HG02970 (cell line): ENCODE results near the gene SRPK2.

Source experiments
- ATAC-seq: cut with Tn5 transposase; IDR thresholded peaks from one replicate; pipeline ENCODE4 v1.9.1; 2021; ENCODE audit warnings: mild to moderate bottlenecking, moderate library complexity, moderate number of reproducible peaks; ENCODE audit not compliant: unreplicated experiment, low FRiP score

Gene SRPK2

GRCh38 chr7:105112440-105113418 lies 276.0 kb downstream of the SRPK2 start:
- no peak for ATAC-seq

- ATAC-seq, result no peak
Measured at GRCh38 chr7:105107458-105107857, 281.3 kb downstream of the SRPK2 start.

DNA sequence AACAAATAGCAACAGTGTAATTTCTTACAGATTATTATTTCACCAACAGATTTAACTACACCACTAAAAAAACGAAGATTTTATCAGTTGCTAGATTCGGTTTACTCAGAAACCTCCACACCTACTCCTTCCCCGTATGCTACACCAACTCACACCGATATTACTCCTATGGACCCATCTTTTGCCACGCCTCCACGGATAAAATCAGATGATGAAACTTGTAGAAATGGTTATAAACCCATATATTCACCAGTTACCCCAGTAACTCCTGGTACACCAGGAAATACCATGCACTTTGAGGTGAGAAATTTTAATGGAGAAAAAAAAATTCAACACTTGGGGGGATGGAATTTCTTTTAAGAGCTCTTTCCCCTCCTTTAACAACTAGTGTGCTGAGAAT lies 282.2 kb downstream of the SRPK2 start:
- no peak for ATAC-seq

DNA sequence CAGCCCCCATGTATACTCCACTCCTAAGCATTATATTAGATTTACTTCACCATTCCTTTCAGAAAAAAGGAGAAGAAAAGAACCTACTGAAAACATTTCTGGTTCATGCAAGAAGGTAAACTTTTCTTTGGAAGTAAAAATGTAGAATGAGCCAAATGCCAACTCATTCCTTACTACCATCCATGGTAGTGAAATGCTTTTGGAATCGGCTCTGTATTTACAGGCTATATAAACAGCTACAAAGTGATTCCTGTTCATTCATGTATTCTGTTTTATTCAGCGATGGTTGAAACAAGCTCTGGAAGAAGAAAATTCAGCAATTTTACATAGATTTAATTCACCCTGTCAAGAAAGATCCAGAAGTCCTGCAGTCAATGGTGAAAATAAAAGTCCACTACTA lies 283.1 kb downstream of the SRPK2 start:
- ATAC-seq, result no peak

GRCh38 chr7:105102557-105103352 lies 286.0 kb downstream of the SRPK2 start:
- ATAC-seq, result no peak

GRCh38 chr7:105101864-105102263 lies 286.9 kb downstream of the SRPK2 start:
- ATAC-seq, result no peak

DNA sequence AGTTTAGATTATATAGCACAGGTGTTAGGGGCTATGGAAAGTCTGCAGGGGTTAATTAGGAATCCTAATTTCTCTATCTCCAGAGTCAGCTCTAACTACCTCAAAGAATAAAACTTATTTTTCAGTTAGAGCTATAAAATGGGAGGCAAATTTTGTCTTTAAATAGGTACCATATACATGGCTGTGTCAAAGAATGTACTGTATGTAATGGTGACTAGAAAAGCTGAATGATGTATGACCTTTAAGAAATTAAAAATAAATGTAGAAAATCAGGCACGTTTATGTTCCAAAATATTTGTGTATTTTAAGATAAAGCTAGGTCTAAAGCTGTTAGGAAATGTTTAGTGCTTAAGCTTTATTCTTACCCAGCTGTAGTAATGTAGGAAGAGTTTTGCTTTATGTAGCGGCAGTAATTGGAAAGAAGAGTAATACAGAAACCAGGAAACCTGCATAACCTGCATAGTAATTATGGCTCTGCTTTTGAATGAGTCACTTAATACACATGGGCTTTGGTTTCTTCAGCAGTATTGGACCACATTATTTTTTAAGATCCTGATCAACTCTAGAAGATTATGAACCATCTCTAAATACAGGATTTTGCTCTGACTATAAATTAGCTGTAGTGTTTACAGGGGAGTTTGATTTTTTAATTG lies 289.7 kb downstream of the SRPK2 start:
- no peak for ATAC-seq

DNA sequence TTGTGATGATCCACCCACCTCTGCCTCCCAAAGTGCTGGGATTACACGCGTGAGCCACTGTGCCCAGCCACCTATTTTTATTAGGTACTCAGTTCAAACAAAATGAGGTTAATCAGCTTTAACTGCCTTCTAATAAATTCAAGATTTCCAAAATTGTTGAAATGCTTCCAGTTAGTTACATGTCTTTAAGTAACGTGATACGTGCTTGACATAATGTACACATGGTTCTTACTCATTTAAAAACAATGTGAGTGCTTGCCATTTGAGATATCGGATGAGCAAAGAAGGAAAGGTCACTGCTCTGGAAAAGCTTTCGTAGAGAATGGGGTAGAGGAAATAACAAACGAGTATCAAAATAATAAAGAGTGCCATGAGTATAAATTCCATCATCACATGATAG lies 291.1 kb downstream of the SRPK2 start:
- no peak for ATAC-seq

DNA sequence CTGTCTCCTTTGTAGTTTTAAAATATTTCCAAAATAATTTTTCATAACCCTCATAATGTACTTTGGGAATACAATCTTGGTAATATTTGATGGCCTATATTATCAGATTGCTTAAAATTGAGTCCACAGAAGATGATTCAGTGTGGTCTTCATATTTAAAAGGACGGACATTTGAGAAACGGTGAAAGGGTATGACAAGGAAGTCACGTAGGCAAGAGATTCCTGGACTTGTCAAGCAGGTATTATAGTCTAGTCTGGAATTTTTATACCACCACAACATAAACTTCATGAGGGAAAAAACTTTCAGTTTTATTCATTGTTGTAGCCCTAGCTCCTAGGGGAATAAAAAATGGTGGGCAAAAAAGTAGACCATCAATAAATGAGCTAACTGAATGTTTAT lies 292.4 kb downstream of the SRPK2 start:
- ATAC-seq, result no peak

- no peak for ATAC-seq
Measured at GRCh38 chr7:105094966-105095365, 293.8 kb downstream of the SRPK2 start.

- no peak for ATAC-seq
Measured at GRCh38 chr7:105088456-105088855, 300.3 kb downstream of the SRPK2 start.

GRCh38 chr7:105087981-105088380 lies 300.7 kb downstream of the SRPK2 start:
- no peak for ATAC-seq

- no peak for ATAC-seq
Measured at GRCh38 chr7:105086850-105087249, 301.9 kb downstream of the SRPK2 start.

DNA sequence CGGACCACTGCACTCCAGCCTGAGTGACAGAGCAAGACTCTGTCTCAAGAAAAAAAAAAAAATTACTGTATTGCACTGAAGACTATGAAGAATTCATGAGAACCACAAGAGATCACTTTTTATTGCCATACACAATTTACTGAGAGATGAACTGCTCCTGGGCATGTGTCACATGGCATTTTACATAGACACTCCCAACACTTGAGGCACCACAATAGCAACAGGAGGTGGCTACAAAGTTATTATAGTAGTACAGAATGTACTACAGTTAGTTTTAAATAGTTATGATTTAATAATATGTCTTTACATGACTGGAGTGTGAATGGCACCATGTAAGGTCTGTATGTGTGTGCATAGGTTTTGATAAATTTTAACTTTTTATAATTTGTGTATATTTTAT lies 304.1 kb downstream of the SRPK2 start:
- ATAC-seq, result no peak

DNA sequence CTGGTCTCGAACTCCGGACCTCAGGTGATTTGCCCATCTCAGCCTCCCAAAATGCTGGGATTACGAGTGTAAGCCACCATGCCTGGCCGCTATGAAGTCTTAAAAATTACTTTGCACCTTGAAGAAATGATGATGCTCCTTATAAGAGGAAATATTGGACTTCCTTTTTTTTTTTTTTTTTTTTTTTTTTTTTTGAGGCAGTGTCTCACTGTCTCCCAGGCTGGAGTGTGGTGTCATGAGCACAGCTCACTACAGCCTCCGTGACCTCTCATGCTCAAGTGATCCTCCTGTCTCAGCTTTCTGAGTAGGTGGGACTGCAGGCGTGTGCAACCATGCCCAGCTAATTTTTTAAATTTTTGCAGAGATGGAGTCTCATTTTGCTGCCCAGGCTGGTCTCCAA lies 309.4 kb downstream of the SRPK2 start:
- ATAC-seq, result no peak

DNA sequence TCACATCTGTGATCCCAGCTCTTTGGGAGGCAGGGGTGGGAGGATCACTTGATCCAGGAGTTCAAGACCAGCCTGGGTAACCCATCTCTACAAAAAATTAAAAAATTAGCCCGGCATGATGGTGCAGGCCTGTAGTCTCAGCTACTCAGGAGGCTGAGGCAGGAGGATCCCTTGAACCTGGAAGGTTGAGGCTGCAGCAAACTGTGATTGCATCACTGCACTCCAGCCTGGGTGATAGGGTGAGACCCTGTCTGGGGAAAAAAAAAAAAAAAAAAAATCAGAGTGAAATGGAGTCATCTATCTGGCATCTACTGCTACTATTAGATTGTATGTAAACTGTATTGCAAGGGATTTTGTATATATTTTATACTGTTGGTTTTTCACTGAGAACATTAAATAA lies 315.6 kb downstream of the SRPK2 start:
- no peak for ATAC-seq

DNA sequence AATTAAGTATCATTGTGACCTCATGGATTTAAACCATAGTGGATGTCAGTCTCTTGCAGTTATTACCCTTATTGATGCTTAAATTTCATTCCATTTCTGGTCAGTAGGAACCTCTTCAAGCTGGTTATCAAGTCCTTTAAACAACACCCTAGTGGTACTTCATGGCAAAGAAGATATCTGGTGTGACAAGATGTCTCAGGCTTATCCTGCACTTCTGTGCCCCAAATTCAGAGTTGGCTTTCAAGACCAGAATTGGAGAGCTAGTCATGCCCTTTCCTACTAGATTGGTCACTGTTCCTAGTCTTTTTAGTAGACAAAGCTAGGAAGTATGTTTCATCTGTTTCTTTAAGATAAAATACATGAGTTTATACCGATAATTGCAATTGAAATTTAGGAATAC lies 319.8 kb downstream of the SRPK2 start:
- no peak for ATAC-seq

GRCh38 chr7:105067691-105068090 lies 321.0 kb downstream of the SRPK2 start:
- ATAC-seq, result no peak
